Neural cell (in vitro differentiated cells): ENCODE results near the gene MALRD1.

Experiments used
- EP300 ChIP-seq: fragments of 450-650 bp; conservative IDR thresholded peaks from 2 replicates; pipeline ENCODE4 v1.6.1; 2014; ENCODE audit warnings: antibody characterized with exemption, mild to moderate bottlenecking, moderate library complexity; ENCODE audit not compliant: poor library complexity, severe bottlenecking
- EZH2 ChIP-seq: fragments of 200-600, 300-800 bp; shearing (Covaris generic), sonication (generic); IDR thresholded peaks from 2 replicates; pipeline ENCODE4 v1.6.1; 2014; ENCODE audit warnings: antibody characterized with exemption, low read length, borderline replicate concordance, mild to moderate bottlenecking; ENCODE audit not compliant: insufficient read depth, poor library complexity, severe bottlenecking
- POLR2AphosphoS5 ChIP-seq: IDR thresholded peaks from 2 replicates; pipeline ENCODE4 v1.6.1; 2012
- RAD21 ChIP-seq: fragments of 450-650 bp; conservative IDR thresholded peaks from 2 replicates; pipeline ENCODE4 v1.6.1; 2014; ENCODE audit warnings: antibody characterized with exemption, mild to moderate bottlenecking, moderate library complexity
- TF ChIP-seq, protein P1 (sequence below): fragments of 450-650 bp; IDR thresholded peaks from 2 replicates; pipeline ENCODE4 v1.5.1; 2014; ENCODE audit warnings: antibody characterized with exemption, mild to moderate bottlenecking, moderate library complexity; ENCODE audit not compliant: poor library complexity, severe bottlenecking
- TF ChIP-seq, protein P2 (sequence below): IDR thresholded peaks from 2 replicates; pipeline ENCODE4 v1.6.1; 2012; ENCODE audit warnings: borderline replicate concordance

DNA sequence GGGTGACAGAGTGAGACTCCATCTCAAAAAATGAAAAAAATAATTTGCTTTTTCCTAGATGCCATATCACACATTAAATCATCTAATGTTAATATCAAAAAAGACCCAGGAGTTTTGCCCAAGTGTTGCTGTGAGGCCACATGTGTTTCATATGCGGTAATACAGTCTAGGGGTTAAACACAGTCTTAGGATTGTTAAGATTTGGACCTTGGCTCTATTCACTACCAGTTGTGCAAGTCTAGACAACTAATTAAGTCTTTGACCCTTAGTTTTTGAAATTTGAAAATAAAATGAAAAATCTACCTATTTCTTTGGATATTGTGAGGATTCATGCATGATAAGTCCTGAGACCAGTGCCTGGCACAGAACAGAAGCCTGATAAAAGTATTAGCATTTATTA, 14.9 kb upstream of the MALRD1 start:
- no peak for TF ChIP-seq EZH2
- TF ChIP-seq, protein P1, sequence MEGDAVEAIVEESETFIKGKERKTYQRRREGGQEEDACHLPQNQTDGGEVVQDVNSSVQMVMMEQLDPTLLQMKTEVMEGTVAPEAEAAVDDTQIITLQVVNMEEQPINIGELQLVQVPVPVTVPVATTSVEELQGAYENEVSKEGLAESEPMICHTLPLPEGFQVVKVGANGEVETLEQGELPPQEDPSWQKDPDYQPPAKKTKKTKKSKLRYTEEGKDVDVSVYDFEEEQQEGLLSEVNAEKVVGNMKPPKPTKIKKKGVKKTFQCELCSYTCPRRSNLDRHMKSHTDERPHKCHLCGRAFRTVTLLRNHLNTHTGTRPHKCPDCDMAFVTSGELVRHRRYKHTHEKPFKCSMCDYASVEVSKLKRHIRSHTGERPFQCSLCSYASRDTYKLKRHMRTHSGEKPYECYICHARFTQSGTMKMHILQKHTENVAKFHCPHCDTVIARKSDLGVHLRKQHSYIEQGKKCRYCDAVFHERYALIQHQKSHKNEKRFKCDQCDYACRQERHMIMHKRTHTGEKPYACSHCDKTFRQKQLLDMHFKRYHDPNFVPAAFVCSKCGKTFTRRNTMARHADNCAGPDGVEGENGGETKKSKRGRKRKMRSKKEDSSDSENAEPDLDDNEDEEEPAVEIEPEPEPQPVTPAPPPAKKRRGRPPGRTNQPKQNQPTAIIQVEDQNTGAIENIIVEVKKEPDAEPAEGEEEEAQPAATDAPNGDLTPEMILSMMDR = no peak
- no peak for TF ChIP-seq RAD21
- TF ChIP-seq POLR2AphosphoS5 = no peak
- TF ChIP-seq, protein P2, sequence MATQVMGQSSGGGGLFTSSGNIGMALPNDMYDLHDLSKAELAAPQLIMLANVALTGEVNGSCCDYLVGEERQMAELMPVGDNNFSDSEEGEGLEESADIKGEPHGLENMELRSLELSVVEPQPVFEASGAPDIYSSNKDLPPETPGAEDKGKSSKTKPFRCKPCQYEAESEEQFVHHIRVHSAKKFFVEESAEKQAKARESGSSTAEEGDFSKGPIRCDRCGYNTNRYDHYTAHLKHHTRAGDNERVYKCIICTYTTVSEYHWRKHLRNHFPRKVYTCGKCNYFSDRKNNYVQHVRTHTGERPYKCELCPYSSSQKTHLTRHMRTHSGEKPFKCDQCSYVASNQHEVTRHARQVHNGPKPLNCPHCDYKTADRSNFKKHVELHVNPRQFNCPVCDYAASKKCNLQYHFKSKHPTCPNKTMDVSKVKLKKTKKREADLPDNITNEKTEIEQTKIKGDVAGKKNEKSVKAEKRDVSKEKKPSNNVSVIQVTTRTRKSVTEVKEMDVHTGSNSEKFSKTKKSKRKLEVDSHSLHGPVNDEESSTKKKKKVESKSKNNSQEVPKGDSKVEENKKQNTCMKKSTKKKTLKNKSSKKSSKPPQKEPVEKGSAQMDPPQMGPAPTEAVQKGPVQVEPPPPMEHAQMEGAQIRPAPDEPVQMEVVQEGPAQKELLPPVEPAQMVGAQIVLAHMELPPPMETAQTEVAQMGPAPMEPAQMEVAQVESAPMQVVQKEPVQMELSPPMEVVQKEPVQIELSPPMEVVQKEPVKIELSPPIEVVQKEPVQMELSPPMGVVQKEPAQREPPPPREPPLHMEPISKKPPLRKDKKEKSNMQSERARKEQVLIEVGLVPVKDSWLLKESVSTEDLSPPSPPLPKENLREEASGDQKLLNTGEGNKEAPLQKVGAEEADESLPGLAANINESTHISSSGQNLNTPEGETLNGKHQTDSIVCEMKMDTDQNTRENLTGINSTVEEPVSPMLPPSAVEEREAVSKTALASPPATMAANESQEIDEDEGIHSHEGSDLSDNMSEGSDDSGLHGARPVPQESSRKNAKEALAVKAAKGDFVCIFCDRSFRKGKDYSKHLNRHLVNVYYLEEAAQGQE = no peak
- TF ChIP-seq EP300 = no peak
